ENCODE results near the gene HNF1A. TPM values are rescaled to one million over a fixed set of nuclear protein-coding genes. Genes with fewer than 3 reads are reported as not detected.

HNF1A gene
- polyA plus RNA-seq, 2 donors = 0.06 TPM

GRCh38 chr12:121004253-121004815 is 26.0 kb downstream of the HNF1A start:
- Histone ChIP-seq H3K4me1 (ENCODE audit: control insufficient read depth in 2 of 2, insufficient read depth in 2 of 2, low read length in 1 of 2) (peaks cover 0 to 3% of the 10 kb centered on the region in 2 donors), H3K9me3 (ENCODE audit: control insufficient read depth in 2 of 2, insufficient read depth in 1 of 2, low read depth in 1 of 2, low read length in 1 of 2) (no peaks in the 10 kb centered on the region), H3K27ac (ENCODE audit: low read depth in 2 of 2, low read length in 1 of 2) (no peak overlapping the region), H3K36me3 (ENCODE audit: control insufficient read depth in 2 of 2, insufficient read depth in 2 of 2, low read length in 1 of 2) (peaks cover 8 to 19% of the 10 kb centered on the region in 2 donors), H3K4me3 (ENCODE audit: low read depth in 1 of 2, low read length in 2 of 2) (no peak overlapping the region), H3K27me3 (ENCODE audit: control insufficient read depth in 1 of 2, insufficient read depth in 2 of 2, low read length in 2 of 2) (no peaks in the 10 kb centered on the region)
- WGBS, 2 donors = 80 to 93% methylated on average over 16 of the region's 16 CpGs

DNA sequence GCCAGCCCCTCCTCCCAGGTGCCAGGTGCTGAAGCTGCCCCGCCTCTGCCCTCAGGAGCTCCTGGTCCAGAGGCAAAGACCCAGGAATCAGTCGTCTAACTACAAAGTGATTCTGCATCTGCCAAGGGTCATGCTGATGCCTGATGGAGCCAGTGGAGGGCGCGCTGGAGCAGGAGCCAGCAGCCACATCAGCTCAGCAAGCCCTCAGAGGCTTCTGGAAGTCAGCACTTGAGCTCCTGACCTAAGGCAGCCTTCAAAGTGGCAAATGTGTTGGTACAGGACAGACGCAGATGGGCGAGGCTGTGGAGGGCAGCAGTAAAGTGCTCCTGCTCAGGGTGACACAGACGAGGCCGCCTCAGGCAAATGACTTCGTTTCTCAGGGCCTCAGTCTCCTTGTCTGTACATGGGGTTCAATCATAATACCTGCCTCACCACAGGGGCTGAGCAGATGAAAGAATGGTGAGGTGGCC is 27.0 kb downstream of the HNF1A start:
- Histone ChIP-seq H3K9me3 (ENCODE audit: control insufficient read depth in 2 of 2, insufficient read depth in 1 of 2, low read depth in 1 of 2, low read length in 1 of 2) (no peaks in the 10 kb centered on the region), H3K36me3 (ENCODE audit: control insufficient read depth in 2 of 2, insufficient read depth in 2 of 2, low read length in 1 of 2) (peaks cover 8 to 21% of the 10 kb centered on the region in 2 donors), H3K27me3 (ENCODE audit: control insufficient read depth in 1 of 2, insufficient read depth in 2 of 2, low read length in 2 of 2) (no peaks in the 10 kb centered on the region), H3K27ac (ENCODE audit: low read depth in 2 of 2, low read length in 1 of 2) (no peak overlapping the region), H3K4me1 (ENCODE audit: control insufficient read depth in 2 of 2, insufficient read depth in 2 of 2, low read length in 1 of 2) (peaks cover 0 to 3% of the 10 kb centered on the region in 2 donors), H3K4me3 (ENCODE audit: low read depth in 1 of 2, low read length in 2 of 2) (no peak overlapping the region)
- WGBS, 2 donors = 58 to 62% methylated on average over 9 of the region's 9 CpGs

DNA sequence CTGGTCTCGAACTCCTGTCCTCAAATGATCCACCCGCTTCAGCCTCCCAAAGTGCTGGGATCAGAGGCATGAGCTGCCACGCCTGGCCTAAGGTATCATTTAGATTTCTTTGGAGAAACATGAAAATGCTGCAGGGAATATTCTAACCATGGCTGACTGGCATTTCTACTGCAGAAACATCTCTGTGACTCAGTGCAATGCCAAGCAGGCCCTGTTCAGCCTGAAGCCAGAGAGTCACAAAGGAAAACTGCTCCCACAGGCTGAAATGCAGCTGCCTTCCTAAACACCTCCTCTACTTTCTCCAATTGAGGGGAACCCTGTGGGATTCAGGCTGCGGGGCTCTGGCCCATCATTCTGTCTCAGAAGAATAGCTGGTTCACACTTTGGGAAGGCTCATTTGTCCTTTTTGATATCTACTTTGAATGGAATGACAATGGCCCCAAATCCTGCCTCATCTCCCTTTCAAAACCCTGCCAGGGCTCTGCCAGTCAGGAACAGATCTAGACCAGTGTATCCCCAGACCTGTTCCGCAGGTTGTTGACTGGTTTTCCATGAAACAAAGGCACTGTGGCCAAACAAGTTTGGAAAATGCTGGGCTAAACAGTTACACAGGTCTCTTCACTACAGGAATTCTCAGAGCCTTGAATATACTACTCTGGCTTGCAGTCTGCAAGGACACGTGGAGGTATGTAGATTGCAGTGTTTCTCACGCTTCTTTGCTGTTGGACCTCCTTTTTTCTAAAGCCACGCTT is 30.2 kb downstream of the HNF1A start:
- WGBS, 2 donors = 81 to 85% methylated on average over 8 of the region's 8 CpGs
- Histone ChIP-seq H3K4me3 (ENCODE audit: low read depth in 1 of 2, low read length in 2 of 2) (no peak overlapping the region), H3K36me3 (ENCODE audit: control insufficient read depth in 2 of 2, insufficient read depth in 2 of 2, low read length in 1 of 2) (peaks cover 16 to 18% of the 10 kb centered on the region in 2 donors), H3K4me1 (ENCODE audit: control insufficient read depth in 2 of 2, insufficient read depth in 2 of 2, low read length in 1 of 2) (no peaks in the 10 kb centered on the region), H3K9me3 (ENCODE audit: control insufficient read depth in 2 of 2, insufficient read depth in 1 of 2, low read depth in 1 of 2, low read length in 1 of 2) (no peaks in the 10 kb centered on the region), H3K27me3 (ENCODE audit: control insufficient read depth in 1 of 2, insufficient read depth in 2 of 2, low read length in 2 of 2) (no peaks in the 10 kb centered on the region), H3K27ac (ENCODE audit: low read depth in 2 of 2, low read length in 1 of 2) (peak overlapping the region; percentile 28 to 75)

DNA sequence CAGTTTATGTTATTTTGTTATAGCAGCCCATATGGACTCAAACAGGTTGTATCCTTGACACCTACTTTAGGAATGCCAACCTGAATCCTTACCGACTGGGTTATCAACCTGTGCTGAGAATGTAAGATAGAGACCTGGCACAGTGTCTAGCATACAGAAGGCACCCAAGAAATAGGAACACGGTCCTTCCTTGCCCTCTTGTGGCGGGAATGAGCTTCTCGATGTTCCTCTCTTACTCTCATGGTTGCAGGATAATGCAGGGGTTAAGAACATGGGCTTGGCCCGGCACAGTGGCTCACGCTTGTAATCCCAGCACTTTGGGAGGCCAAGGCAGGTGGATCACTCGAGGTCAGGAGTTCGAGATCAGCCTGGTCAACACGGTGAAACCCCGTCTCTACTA is 31.4 kb downstream of the HNF1A start:
- 51 to 61% methylated on average over 10 of the region's 10 CpGs for WGBS, 2 donors
- Histone ChIP-seq H3K4me1 (ENCODE audit: control insufficient read depth in 2 of 2, insufficient read depth in 2 of 2, low read length in 1 of 2) (no peaks in the 10 kb centered on the region), H3K27me3 (ENCODE audit: control insufficient read depth in 1 of 2, insufficient read depth in 2 of 2, low read length in 2 of 2) (no peaks in the 10 kb centered on the region), H3K9me3 (ENCODE audit: control insufficient read depth in 2 of 2, insufficient read depth in 1 of 2, low read depth in 1 of 2, low read length in 1 of 2) (no peaks in the 10 kb centered on the region), H3K4me3 (ENCODE audit: low read depth in 1 of 2, low read length in 2 of 2) (no peak overlapping the region), H3K27ac (ENCODE audit: low read depth in 2 of 2, low read length in 1 of 2) (peak overlapping the region in 1 of 2 donors; percentile 66), H3K36me3 (ENCODE audit: control insufficient read depth in 2 of 2, insufficient read depth in 2 of 2, low read length in 1 of 2) (peaks cover 11 to 16% of the 10 kb centered on the region in 2 donors)

- Histone ChIP-seq H3K4me3 (ENCODE audit: low read depth in 1 of 2, low read length in 2 of 2) (no peak overlapping the region), H3K4me1 (ENCODE audit: control insufficient read depth in 2 of 2, insufficient read depth in 2 of 2, low read length in 1 of 2) (peaks cover 2 to 4% of the 10 kb centered on the region in 2 donors), H3K27ac (ENCODE audit: low read depth in 2 of 2, low read length in 1 of 2) (no peak overlapping the region), H3K36me3 (ENCODE audit: control insufficient read depth in 2 of 2, insufficient read depth in 2 of 2, low read length in 1 of 2) (peaks cover 11 to 13% of the 10 kb centered on the region in 2 donors), H3K27me3 (ENCODE audit: control insufficient read depth in 1 of 2, insufficient read depth in 2 of 2, low read length in 2 of 2) (no peaks in the 10 kb centered on the region), H3K9me3 (ENCODE audit: control insufficient read depth in 2 of 2, insufficient read depth in 1 of 2, low read depth in 1 of 2, low read length in 1 of 2) (no peaks in the 10 kb centered on the region)
- 91 to 93% methylated on average over 8 of the region's 8 CpGs for whole genome bisulfite sequencing, 2 donors
Measured at GRCh38 chr12:121010860-121011259, 32.5 kb downstream of the HNF1A start.

DNA sequence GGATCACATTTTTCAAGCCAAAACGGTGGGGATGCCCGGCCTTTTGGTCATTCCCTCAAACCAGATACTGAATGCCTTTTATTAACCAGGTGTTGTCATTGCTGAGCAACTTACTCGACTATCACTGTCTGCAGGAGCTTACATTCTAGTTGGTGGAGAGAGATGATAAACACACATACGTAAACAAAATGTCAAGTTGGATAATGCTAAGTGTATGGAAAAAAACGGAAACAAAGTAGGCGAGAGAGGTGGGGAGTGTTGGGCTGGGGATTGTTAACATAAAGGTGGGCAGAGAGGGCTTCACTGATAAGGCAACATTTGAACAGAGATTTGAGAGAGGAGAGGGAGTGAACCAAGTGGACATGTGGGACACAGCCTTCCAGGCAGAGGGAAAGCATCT is 33.5 kb downstream of the HNF1A start:
- H3K27ac ChIP-seq (ENCODE audit: low read depth in 2 of 2, low read length in 1 of 2) = no peak overlapping the region
- no peaks in the 10 kb centered on the region for H3K9me3 ChIP-seq (ENCODE audit: control insufficient read depth in 2 of 2, insufficient read depth in 1 of 2, low read depth in 1 of 2, low read length in 1 of 2)
- WGBS, 2 donors = 75 to 80% methylated on average over 6 of the region's 6 CpGs
- no peaks in the 10 kb centered on the region for H3K27me3 ChIP-seq (ENCODE audit: control insufficient read depth in 1 of 2, insufficient read depth in 2 of 2, low read length in 2 of 2)
- H3K4me1 ChIP-seq (ENCODE audit: control insufficient read depth in 2 of 2, insufficient read depth in 2 of 2, low read length in 1 of 2) = peaks cover 2 to 6% of the 10 kb centered on the region in 2 donors
- H3K4me3 ChIP-seq (ENCODE audit: low read depth in 1 of 2, low read length in 2 of 2) = no peak overlapping the region
- peaks cover 11 to 13% of the 10 kb centered on the region in 2 donors for H3K36me3 ChIP-seq (ENCODE audit: control insufficient read depth in 2 of 2, insufficient read depth in 2 of 2, low read length in 1 of 2)

- Histone ChIP-seq H3K4me3 (ENCODE audit: low read depth in 1 of 2, low read length in 2 of 2) (no peak overlapping the region), H3K36me3 (ENCODE audit: control insufficient read depth in 2 of 2, insufficient read depth in 2 of 2, low read length in 1 of 2) (peaks cover 8 to 9% of the 10 kb centered on the region in 2 donors), H3K9me3 (ENCODE audit: control insufficient read depth in 2 of 2, insufficient read depth in 1 of 2, low read depth in 1 of 2, low read length in 1 of 2) (no peaks in the 10 kb centered on the region), H3K4me1 (ENCODE audit: control insufficient read depth in 2 of 2, insufficient read depth in 2 of 2, low read length in 1 of 2) (peaks cover 2 to 6% of the 10 kb centered on the region in 2 donors), H3K27me3 (ENCODE audit: control insufficient read depth in 1 of 2, insufficient read depth in 2 of 2, low read length in 2 of 2) (no peaks in the 10 kb centered on the region), H3K27ac (ENCODE audit: low read depth in 2 of 2, low read length in 1 of 2) (no peak overlapping the region)
- 83 to 87% methylated on average over 3 of the region's 3 CpGs for WGBS, 2 donors
Measured at GRCh38 chr12:121013715-121014114, 35.4 kb downstream of the HNF1A start.

DNA sequence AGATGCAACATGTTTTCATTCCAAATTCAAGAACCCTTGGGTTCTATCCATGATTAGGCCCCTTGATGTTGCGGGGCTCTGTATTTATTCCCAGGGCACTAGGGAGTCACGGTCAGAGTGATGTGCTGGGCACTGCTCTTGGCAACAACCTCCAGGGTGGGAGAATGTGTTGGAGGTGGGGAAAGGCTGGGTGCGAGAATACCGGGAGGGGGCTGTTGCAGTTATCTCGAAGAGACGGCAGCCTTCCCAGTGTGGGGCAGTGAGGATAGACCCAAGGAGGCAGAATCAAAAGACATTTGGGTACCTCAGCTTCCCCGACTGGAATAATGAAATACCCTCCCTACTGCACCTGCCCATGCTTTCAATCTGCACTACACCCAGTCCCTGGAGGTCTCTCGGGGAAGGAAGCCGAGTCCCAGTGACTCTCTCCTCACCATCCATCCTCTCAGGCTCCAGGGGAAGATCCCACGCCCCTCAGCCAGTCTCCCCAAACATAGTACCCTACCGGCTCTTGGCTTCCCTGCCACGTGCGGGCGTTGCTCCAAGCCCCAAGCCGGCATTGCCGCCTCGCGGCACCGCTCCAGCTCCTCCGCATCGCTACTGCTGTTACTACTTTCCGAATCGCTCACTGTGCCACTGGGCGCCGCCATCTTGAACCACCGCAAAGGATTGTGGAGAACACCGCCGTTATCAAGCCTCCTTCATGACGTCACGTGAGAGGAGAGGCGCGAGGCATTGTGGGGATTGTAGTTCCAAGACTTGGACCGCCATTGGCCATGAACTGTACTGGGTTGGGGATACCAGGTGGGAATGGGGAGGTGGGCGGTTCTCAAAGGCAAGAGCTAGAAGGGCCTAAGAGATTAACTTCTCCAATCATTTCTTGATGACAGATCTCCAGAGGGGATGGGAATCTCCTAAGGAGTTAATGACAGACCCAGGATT is 37.8 kb downstream of the HNF1A start, which contains the start of gene C12orf43:
TSS of gene C12orf43 (minus strand) at position 663 of the 942 bp plus-strand sequence. CDS start at position 650, 13 bp downstream.
- Histone ChIP-seq H3K27ac (ENCODE audit: low read depth in 2 of 2, low read length in 1 of 2) (peak within 1 kb of the TSS; percentile 85 to 88), H3K27me3 (ENCODE audit: control insufficient read depth in 1 of 2, insufficient read depth in 2 of 2, low read length in 2 of 2) (no peaks in the 10 kb centered on the region), H3K4me1 (ENCODE audit: control insufficient read depth in 2 of 2, insufficient read depth in 2 of 2, low read length in 1 of 2) (peaks cover 2 to 6% of the 10 kb centered on the region in 2 donors), H3K4me3 (ENCODE audit: low read depth in 1 of 2, low read length in 2 of 2) (peak within 1 kb of the TSS; percentile 90 to 95), H3K9me3 (ENCODE audit: control insufficient read depth in 2 of 2, insufficient read depth in 1 of 2, low read depth in 1 of 2, low read length in 1 of 2) (no peaks in the 10 kb centered on the region), H3K36me3 (ENCODE audit: control insufficient read depth in 2 of 2, insufficient read depth in 2 of 2, low read length in 1 of 2) (peaks cover 2 to 4% of the 10 kb centered on the region in 2 donors)
- 1 to 2% methylated on average over 34 of the region's 34 CpGs for WGBS, 2 donors

- WGBS, 2 donors = 89 to 92% methylated on average over 15 of the region's 15 CpGs
- Histone ChIP-seq H3K27ac (ENCODE audit: low read depth in 2 of 2, low read length in 1 of 2) (no peak overlapping the region), H3K27me3 (ENCODE audit: control insufficient read depth in 1 of 2, insufficient read depth in 2 of 2, low read length in 2 of 2) (no peaks in the 10 kb centered on the region), H3K36me3 (ENCODE audit: control insufficient read depth in 2 of 2, insufficient read depth in 2 of 2, low read length in 1 of 2) (peaks cover 0 to 1% of the 10 kb centered on the region in 2 donors), H3K9me3 (ENCODE audit: control insufficient read depth in 2 of 2, insufficient read depth in 1 of 2, low read depth in 1 of 2, low read length in 1 of 2) (no peaks in the 10 kb centered on the region), H3K4me1 (ENCODE audit: control insufficient read depth in 2 of 2, insufficient read depth in 2 of 2, low read length in 1 of 2) (peaks cover 2 to 6% of the 10 kb centered on the region in 2 donors), H3K4me3 (ENCODE audit: low read depth in 1 of 2, low read length in 2 of 2) (no peak overlapping the region)
Measured at GRCh38 chr12:121017966-121018491, 39.7 kb downstream of the HNF1A start.
